Measurements from ENCODE around the gene EFCAB11. TPM values are rescaled to one million over a fixed set of nuclear protein-coding genes. Genes with fewer than 3 reads are reported as not detected.

The EFCAB11 gene
- total and polyA plus RNA-seq, 2 of the 4 experiments (the other 2 are of a cell fraction), result 2.2 to 5.3 TPM

DNA sequence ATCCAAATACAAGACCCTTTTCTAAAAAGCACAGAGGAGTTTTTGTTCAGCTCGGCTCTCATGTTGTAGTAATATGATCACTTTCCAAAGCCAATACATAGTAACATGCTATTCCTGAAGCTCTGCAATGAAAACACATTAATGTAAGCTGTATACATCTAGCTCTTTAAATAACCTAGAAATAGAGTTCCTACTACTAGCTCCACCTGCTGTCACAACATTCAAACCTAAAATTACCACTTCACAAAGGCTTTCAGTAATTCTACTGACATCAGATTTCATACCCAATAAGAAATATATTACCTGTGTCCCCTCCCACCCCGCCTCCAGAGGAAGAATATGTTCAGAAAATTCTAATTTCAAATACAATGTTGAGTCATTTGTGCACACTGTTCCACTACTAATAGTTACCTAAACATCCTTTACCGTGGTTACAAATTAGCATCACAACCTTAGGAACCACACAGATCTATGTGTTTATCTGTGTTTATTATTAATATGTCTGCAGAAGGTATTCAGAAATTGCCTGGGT, 17.8 kb downstream of the EFCAB11 start:
- no TSS peak for BruUV-seq (replicated peaks)
- Histone ChIP-seq H2BK20ac (ENCODE audit: low read depth, low read length) (no peak overlapping the region), H4K20me1 (ENCODE audit: insufficient read depth, low read length) (no peaks in the 10 kb centered on the region), H3K27ac (ENCODE audit: insufficient read depth, low read length) (no peak overlapping the region), H2AK9ac (replicated peaks; ENCODE audit: low read depth, low read length, poor library complexity) (no peak overlapping the region), H3K36me3 (ENCODE audit: control insufficient read depth, insufficient read depth, low read length) (no peaks in the 10 kb centered on the region), H3K9ac (ENCODE audit: low read depth, low read length) (no peak overlapping the region), H2BK5ac (ENCODE audit: low read depth, low read length, poor library complexity, severe bottlenecking) (no peak overlapping the region), H2BK15ac (ENCODE audit: low read depth, low read length) (no peak overlapping the region), H3K14ac (replicated peaks; ENCODE audit: low read depth, low read length) (no peak overlapping the region), H2AK5ac (ENCODE audit: low read depth, low read length) (no peak overlapping the region), H4K8ac (ENCODE audit: low read depth in 2 of 2, low read length in 2 of 2) (no peak overlapping the region), H3K18ac (ENCODE audit: low read depth, low read length) (no peak overlapping the region), H4K5ac (ENCODE audit: low read depth, low read length) (no peak overlapping the region), H3K23ac (ENCODE audit: low read depth, low read length) (no peak overlapping the region), H3K79me1 (ENCODE audit: low read depth in 1 of 2, low read length in 2 of 2) (no peaks in the 10 kb centered on the region), H2BK120ac (ENCODE audit: low read depth, low read length) (no peak overlapping the region), H3K9me3 (ENCODE audit: control insufficient read depth, insufficient read depth, low read length) (no peaks in the 10 kb centered on the region), H3K4ac (ENCODE audit: low read depth, low read length) (no peak overlapping the region), H3K4me2 (ENCODE audit: low read depth, low read length) (no peak overlapping the region), H3K4me1 (ENCODE audit: control insufficient read depth, insufficient read depth, low read length) (no peaks in the 10 kb centered on the region), H3K4me3 (ENCODE audit: insufficient read depth, low read depth, low read length) (no peak overlapping the region), H2AFZ (replicated peaks; ENCODE audit: low read length, poor library complexity) (no peak overlapping the region), H4K91ac (ENCODE audit: insufficient read depth, low read depth, low read length) (no peak overlapping the region), H3K9me1 (ENCODE audit: insufficient read depth, low read length) (no peaks in the 10 kb centered on the region), H3K27me3 (ENCODE audit: control insufficient read depth, insufficient read depth, low read length) (no peaks in the 10 kb centered on the region), H3K56ac (ENCODE audit: extremely low read depth, insufficient read depth, low read length) (no peak overlapping the region)
- ChIA-PET CTCF (interaction anchor here (1.0 to 1.3 kb wide), 3 partner anchors 10 to 896 kb away, joined by 3 to 8 read pairs (median 3); no protein-coding TSS in a partner anchor), POLR2A (ENCODE audit: unreplicated experiment) (no interaction called here)
- in situ Hi-C loops (cut with MboI; ENCODE audit: low sequenced_read_pairs), result loop anchor here (25.0 kb wide), 1 partner anchor 1274 kb away; no protein-coding TSS in a partner anchor
- intact Hi-C loops (cut with micrococcal nuclease), result no loop called here
- peak; percentile 40; the same call in 1 of the 2 replicates for ATAC-seq (ENCODE audit: low read depth)
- TF ChIP-seq RAD21 (IDR thresholded peaks at IDR 0.05; ENCODE audit: low read length) (peak; percentile 31; the same call in 1 of the 2 replicates), NFE2L2 (IDR thresholded peaks at IDR 0.05; ENCODE audit: low read depth, low read length) (no peak), SMC3 (IDR thresholded peaks at IDR 0.05; ENCODE audit: low read depth, low read length) (peak; percentile 16; the same call in 1 of the 2 replicates)
- TF ChIP-seq, protein P1, sequence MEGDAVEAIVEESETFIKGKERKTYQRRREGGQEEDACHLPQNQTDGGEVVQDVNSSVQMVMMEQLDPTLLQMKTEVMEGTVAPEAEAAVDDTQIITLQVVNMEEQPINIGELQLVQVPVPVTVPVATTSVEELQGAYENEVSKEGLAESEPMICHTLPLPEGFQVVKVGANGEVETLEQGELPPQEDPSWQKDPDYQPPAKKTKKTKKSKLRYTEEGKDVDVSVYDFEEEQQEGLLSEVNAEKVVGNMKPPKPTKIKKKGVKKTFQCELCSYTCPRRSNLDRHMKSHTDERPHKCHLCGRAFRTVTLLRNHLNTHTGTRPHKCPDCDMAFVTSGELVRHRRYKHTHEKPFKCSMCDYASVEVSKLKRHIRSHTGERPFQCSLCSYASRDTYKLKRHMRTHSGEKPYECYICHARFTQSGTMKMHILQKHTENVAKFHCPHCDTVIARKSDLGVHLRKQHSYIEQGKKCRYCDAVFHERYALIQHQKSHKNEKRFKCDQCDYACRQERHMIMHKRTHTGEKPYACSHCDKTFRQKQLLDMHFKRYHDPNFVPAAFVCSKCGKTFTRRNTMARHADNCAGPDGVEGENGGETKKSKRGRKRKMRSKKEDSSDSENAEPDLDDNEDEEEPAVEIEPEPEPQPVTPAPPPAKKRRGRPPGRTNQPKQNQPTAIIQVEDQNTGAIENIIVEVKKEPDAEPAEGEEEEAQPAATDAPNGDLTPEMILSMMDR (conservative IDR thresholded peaks at IDR 0.05; ENCODE audit: low read depth, low read length), result peak; percentile 35
- WGBS, 2 experiments (ENCODE audit: extremely low coverage in 2 of 2, insufficient read length in 1 of 2), result no CpG with 5 or more reads among the region's 3 CpGs
- DNase-seq, result no peak
- dilution Hi-C loops (cut with HindIII; ENCODE audit: low sequenced_read_pairs, unreplicated experiment), result no loop called here
